Tibial nerve (tissue), 3 donors: Measurements from ENCODE around the gene NEO1.

ENCODE experiments used
- CTCF ChIP-seq, 5 experiments: fragments of 200-600 bp in 3 of 5; fragments of 450-650 bp in 2 of 5; sonication (generic) in 3 of 5; IDR thresholded peaks; one replicate each; pipeline ENCODE4 v1.5.1; 2016 to 2019; ENCODE audit warnings: antibody characterized with exemption in 5 of 5, mild to moderate bottlenecking in 3 of 5, moderate library complexity in 2 of 5
- POLR2A ChIP-seq, 2 donors: fragments of 450-650 bp; IDR thresholded peaks; one replicate each; pipeline ENCODE4 v1.6.1; 2017; ENCODE audit warnings: antibody characterized with exemption in 2 of 2, mild to moderate bottlenecking in 2 of 2, moderate library complexity in 2 of 2

GRCh38 chr15:73150831-73151230 lies 98.6 kb downstream of the NEO1 start:
- TF ChIP-seq CTCF (IDR thresholded peaks at IDR 0.05), result no peak
- TF ChIP-seq POLR2A (IDR thresholded peaks at IDR 0.05), result no peak
